HG03457 (cell line): ENCODE results near the gene MRPL58.
"Not testable (repeated sequence)": the region's sequence is repeated elsewhere in the genome, so short reads cannot be mapped to it uniquely, and the experiment has no call there.

Experiments used
- ATAC-seq: cut with Tn5 transposase; IDR thresholded peaks from one replicate; pipeline ENCODE4 v1.9.1; 2021; ENCODE audit warnings: moderate number of reproducible peaks; ENCODE audit not compliant: unreplicated experiment

MRPL58 gene

DNA sequence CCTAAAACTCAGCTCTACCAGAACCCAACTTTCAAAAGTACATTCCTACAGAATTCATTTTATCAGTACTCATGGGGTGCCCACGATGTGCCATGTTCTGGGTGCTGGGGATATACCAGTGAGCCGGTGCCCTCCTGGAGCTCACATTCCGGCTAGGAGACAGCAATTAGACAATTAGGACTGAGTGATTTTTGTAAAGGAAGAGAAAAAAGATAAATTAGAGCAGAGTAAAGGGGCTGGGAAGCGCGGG is 449 bp upstream of the MRPL58 start:
- ATAC-seq: no peak

DNA sequence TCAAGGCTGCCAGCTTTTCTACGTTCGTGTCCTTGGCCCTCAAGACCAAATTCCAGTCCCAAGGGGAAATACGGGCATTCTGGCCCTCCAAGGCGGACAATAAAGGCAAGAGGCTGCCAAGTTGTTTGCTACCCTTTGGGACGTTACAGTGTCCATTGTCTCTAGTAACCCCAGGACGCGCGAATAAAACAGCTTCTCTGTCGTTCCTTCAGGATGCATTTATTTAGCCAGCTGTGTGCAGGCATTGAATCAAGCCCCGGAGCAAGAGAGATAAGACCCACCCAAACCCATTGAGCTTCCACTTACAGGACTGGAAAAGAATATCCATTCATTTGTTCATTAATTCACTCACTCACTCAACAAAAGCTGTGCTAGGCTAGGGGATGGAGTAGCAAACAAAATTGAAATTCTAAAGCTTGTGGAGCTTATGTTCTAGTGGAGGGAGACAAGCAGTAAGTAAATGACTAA is 656 bp downstream of the MRPL58 start:
- ATAC-seq: no peak

DNA sequence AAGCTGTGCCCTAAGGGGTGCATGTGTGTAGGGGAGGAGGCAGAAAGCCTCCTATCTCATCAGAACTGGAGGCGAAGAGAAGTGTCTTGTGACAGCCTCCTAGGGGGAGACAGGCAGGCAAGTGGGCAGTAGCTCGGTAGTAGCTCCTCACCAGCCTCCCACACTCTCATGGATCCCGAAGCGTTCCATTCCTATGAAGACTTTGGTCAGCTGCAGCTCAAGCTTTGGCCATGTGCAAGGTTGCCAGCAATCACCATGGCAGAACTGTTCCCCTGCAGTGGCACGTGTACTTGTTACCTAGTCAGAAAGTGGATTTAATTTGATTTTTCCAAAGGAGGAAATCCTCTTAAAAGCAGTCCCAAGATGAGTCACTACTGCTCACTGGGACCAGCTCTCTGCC is 6.7 kb downstream of the MRPL58 start:
- no peak for ATAC-seq

DNA sequence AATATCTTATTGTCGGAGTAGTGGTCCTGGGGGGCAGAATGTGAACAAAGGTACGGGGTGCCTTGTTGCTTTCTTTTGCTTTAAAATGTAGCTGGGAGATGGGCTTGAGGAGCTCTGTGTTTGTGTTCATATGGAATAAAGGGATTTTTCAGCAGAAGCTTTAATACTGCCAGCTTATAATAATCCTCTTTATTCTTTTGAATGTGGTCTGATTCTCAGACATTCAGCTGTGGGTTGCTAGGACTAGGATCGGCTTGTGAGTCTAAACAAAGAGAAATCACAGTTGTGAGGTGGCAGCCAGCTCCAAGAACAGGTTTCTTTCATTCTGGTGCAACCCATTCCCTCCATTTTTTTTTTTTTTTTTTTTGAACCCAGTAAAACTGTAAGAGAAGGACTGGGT is 7.2 kb downstream of the MRPL58 start:
- ATAC-seq: no peak

DNA sequence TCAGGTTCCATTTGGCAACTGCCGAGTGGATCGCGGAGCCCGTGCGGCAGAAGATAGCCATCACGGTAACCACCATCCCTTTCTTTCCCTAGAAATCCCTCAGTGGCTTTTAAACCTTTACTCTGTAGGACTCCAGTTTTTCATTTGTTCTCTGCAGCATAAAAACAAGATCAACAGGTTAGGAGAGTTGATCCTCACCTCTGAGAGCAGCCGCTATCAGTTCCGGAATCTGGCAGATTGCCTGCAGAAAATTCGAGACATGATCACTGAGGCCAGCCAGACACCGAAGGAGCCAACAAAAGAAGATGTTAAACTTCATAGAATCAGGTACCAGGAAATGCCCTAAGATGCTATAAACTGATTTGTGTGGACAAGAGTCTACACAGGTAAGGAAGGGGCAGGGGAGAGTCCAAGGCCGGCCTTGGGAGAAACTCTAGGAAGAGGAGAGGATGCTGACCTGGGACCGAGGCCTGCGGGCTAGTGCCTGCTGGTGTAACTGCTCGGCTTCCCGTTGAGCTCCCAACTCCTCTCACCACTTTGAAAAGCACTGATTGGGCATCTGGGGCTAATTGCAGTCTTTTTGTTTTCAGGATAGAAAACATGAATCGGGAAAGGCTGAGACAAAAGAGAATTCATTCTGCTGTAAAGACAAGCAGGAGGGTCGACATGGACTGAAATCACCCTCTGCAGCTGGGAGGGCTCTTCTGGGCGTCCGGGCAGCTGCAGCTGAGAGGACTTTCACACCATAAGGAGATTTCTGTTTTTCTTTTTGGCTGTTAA is 8.1 kb downstream of the MRPL58 start:
- ATAC-seq: no peak

DNA sequence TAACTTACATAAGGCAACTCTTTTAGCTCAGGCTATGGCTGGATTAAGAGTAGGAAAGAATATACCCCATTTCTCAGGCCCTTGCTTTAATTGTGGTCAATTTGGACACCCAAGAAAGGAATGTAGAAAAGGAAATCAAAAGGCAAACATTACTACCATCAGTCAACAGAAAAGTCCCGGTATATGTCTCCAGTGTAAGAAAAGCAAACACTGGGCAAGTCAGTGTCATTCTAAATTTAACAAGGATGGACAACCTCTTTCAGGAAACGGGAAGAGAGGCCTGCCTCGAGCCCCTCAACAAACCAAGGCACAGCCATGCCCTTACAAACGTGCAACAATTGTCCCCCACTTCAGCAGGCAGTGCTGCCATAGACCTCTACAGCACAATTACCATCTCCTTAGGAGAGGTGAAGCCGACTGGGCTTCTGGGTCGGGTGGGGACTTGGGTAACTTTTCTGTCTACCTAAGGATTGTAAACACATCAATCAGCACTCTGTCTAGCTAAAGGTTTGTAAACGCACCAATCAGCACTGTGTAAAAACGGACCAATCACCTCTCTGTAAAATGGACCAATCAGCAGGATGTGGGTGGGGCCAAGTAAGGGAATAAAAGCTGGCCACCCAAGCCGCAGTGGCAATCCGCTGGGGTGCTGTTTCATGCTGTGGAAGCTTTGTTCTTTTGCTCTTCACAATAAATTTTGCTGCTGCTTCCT is 12.4 kb downstream of the MRPL58 start:
- ATAC-seq: no peak

DNA sequence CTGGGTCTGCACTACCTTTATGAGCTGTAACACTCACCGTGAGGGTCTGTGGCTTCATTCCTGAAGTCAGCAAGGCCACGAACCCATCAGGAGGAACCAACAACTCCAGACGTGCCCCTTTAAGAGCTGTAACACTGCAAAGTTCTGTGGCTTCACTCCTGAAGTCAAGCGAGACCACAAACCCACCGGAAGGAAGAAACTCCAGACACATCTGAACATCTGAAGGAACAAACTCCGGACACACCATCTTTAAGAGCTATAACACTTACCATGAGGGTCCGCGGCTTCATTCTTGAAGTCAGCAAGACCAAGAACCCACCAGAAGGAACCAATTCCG is 12.9 kb downstream of the MRPL58 start:
- ATAC-seq: not testable (repeated sequence)

DNA sequence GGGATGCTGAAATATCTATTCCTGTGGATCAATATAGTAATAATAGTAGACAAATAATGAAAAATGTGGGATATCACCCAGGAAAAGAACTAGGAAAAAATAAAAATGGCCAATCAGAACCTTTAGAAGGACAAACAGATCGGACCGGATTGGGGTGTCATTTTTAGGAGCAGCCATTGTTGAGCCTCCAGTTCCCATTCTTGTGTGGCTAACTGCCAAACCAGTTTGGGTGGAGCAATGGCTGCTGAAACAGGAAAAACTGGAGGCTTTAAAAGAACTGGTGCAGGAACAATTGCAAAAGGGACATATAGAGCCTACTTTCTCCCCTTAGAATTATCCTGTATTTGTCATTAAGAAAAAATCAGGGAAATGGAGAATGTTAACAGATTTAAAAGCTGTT is 14.2 kb downstream of the MRPL58 start:
- not testable (repeated sequence) for ATAC-seq

DNA sequence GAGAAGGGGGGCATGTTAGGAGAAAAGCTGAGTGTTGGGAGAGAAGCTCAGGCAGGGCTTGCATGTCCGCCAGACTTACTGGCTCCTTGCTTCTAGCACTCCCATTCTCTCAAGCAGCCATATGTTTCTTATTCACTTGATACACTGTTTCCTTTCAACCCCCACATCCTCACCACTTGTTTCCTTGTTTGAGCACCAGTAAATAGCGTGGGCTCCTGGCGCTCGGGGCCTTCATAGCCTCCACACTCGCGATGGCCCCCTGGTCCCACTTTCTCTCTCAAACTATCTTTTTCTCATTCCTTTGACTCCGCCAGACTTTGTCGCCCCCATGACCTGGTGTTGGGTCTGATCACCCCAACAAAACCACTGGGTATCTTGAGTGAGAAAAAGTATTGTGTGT is 17.7 kb downstream of the MRPL58 start:
- ATAC-seq: no peak

DNA sequence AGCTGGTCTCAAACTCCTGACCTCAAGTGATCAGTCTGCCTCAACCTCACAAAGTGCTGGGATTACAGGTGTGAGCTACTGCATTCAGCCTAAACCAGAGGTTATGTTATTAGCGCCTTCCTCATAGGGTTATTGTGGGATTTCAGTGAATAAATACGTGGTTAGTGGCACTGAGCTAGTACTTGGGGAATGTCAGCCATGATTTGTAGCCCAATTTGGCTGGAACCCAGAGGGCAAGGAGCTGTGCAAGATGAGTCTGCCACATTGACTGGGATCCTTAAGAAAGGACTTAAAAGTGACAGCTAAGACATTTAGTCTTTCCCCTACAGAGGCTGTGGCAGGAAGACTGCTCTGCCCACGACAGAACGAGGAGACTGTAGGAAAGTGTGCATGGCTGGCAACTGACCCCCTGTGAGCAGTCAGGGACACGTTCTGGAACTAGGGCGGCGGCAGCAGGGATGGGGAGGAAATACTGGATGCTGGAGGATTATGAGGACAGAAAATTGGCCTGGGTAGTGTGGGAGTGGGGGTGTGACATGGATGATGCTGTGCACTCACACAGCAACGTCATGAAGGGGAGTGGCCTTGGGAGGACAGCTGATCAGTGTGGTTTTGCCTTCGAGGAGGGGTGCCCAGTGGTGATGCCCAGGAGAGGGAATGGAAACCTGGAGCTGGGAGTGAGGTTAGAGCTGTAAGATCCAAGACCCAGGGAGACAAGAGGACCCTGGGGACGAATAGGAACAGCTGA is 19.7 kb downstream of the MRPL58 start:
- no peak for ATAC-seq

DNA sequence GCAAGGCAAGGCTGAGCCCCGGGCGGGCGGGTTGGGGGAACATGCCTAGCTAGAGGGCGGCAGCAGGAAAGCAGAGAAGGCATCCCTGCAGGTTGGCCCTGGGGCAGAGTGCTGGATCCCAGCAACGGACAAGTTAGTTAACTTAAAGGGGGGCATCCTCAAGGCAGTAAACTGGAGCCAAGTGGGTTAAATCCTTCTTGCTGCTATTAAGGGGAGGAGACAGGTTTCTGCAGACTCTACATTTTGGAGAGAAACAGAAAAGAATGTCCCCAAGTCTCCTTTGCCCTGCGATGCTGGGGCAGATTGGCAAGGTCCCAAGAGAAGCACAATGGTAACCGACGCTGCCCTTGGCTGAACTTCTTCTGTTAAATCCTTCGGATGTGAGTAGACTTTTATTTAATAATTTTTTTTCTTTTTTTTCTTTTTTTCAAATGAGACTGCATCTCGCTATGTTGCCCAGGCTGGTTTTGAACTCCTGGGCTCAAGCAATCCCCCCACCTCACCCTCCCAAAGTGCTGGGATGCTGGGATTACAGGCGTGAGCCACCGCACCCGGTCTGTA is 20.3 kb downstream of the MRPL58 start:
- ATAC-seq: no peak

DNA sequence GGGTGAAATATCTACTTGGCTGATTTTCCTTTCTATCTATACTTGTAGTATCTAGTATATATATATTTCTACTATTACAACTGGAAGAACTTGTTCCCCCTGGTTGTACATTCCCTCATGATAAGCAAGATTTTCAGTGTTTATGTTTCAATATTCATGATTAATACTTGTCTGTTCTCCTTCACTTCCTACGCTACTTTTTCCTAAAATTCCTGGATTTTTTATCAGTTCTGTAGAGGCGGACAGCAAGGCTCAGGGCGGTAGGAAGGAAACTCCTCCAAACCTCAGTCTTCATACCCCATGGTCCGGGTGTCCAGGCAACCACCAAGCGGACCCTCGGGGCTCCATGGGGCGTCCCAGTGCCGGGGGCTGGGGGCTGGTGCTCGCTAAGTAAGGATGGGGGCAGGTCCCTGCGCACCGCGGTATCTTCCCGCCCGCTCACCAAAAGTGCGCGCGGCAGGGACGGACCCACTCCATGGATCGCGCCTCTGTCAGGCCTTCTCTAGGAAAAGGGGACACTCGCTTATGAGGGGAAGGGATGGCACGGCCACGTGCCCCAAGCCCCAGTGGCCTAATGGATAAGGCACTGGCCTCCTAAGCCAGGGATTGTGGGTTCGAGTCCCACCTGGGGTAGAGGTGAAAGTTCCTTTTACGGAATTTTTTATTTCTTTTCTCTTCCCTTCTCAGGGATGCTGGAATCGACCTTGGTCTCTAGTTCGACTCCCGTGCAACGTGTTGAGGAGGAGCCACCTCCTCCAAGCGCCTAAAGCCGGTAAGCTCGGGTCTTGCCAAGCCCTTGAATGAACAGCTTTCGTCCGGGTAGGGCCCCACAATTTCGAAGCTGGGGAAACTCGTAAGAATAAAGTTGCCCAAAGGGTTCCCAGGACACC is 21.1 kb downstream of the MRPL58 start:
- no peak for ATAC-seq

DNA sequence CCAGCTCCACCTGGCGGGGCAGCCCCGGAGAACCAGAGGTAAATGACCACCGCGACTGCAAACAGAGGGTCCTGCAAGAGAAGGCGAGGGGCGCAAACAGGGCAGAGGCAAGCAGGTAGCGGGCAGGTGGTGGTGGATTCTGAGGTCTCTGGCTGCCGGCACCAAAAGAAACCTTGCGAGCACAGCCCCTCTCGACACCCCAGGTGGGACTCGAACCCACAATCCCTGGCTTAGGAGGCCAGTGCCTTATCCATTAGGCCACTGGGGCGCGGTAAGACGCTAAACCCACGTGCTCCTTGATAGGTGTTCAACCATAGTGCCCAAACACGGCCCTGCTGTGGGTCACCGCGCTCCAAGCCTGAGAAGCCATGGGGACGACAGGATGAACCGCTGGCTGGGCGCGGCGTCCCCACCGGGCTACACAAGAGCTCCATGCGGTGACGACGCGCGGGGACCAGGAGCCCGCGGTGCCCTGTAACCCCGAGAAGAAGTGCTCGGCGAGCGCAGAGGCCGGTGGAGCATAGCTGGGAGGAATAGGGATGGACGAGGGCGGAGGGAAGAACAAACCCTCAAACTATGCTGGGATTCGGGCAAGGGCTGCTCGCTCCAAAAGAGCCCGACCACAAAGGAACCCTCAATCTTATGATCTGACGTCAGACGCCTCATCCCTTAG is 21.9 kb downstream of the MRPL58 start:
- no peak for ATAC-seq

DNA sequence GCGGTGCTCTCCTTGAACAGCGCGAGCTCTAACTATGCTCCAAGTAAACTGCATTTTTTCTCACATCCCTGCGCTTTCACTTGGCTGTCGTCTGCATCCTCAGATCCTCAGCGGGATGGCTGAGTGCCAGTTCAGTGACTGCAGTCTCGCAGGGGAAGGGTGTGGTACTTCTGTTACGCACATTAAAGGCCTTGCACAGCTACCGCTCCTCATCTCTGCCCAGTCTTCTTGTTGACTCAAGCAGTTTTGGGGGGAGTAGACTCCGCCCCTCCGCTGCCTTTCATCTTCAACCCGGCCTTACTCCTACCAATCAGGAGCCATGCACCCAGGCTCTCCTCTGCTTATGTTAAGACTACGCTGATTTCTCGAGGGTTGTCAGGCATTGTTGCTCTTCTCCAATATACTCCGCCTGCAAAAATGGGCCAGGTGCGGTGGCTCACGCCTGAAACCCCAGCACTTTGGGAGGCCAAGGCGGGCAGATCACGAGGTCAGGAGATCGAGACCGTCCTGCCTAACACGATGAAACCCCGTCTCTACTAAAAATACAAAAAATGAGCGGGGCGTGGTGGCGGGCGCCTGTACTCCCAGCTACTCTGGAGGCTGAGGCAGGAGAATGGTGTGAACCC is 24.3 kb downstream of the MRPL58 start:
- ATAC-seq: no peak

DNA sequence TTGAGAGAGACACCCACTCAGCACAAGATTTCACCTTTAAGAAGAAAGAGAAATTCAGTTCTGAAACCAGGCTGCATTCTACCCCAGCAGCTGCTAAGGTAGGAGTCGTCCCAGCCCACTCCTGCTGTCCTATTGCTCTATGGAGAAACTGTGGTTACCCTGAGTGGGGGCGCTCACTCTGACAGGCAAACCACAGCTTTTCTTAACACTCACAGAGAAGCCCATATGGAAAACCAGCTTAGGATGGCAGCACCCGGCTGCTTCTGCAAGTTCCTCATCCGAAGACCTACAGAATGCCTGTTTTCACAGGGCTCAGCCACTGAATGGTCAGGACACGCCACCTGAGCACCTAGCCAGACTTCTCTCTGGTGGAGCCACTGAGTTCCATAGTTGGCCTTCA is 26.8 kb downstream of the MRPL58 start:
- no peak for ATAC-seq

DNA sequence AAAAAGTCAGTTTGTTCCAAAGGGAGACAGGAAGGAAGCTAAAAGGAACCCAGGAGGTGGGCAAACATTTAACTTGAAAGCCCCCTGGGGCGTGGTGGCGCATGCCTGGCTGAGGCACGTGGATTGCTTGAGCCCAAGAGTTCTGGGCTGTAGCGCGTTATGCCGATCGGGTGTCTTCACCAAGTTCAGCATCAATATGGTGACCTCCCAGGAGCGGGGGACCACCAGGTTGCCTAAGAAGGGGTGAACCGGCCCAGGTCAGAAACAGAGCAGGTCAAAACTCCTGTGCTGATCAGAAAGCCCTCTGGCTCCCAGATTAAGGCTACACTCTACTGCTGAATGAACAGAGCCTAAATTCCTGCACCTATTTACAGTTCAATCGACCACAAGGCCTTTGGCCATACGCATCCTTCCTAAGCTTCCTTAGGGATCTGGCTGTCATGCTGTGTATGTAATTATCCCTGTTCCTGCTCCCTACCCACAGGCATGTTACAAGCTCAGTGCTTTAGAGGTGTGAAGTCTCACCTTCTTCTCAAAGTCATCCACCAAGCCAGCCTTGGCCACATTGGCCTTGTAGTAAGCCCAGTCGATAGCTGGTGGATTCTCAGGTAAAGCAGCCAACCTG is 29.3 kb downstream of the MRPL58 start:
- no peak for ATAC-seq

DNA sequence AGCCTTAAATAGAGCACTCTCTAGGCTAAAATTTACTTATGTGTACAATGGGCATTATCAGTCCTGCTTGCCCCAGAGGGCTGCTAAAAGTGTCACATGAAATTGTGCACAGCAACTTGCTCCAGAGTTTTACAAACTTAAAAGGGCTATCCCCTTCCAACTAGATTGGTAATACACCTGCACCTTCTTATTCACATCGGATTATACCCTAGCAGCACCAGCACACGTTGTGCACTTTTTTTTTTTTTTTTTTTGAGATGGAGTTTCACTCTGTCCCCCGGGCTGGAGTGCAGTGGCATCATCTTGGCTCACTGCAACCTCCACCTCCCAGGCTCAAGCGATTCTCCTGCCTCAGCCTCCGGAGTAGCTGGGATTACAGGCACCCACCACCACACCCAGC is 31.3 kb downstream of the MRPL58 start:
- not testable (repeated sequence) for ATAC-seq

DNA sequence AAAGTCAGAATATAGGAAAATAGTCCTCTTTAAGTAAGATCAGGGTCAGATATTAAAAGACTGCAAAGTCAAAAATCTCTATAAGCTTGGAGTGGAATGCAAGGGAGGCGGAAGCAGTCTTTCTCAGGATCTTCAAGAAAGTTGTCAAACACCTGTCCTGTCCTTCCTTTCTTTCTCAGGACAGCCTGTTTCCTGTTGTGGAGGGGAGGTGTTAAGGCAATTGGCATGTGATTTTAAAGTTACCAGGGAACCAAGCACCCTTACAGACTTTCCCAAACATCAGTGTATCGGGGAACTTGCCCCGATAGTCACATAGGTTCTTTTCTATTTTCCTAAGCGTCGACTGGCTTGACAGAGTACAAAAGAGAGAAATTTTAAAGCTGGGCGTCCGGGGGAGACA is 32.2 kb downstream of the MRPL58 start:
- no peak for ATAC-seq

DNA sequence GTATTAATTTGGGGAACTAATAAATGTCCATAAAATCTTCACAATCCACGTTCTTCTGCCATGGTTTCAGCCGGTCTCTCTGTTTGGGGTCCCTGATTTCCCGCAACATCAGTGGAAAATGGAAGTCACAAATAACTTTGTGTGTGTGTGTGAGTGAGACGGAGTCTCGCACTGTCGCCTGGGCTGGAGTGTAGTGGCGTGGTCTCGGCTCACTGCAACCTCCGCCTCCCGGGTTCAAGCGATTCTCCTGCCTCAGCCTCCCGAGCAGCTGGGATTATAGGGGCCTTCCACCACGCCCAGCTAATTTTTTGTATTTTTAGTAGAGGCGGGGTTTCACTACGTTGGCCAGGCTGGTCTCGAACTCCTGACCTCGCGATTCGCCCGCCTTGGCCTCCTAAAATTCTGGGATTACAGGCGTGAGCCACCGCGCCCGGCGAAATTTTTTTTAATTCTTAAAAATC is 33.5 kb downstream of the MRPL58 start:
- not testable (repeated sequence) for ATAC-seq
